HG03175 (cell line): ENCODE results near the gene CCDC60.
"Not testable (repeated sequence)": the region's sequence is repeated elsewhere in the genome, so short reads cannot be mapped to it uniquely, and the experiment has no call there.

Experiments
- ATAC-seq: cut with Tn5 transposase; IDR thresholded peaks from one replicate; pipeline ENCODE4 v1.9.1; 2021; ENCODE audit warnings: mild to moderate bottlenecking, moderate library complexity; ENCODE audit not compliant: unreplicated experiment

Gene CCDC60

GRCh38 chr12:119328111-119328510 lies 6.4 kb upstream of the CCDC60 start:
- ATAC-seq, result no peak

- no peak for ATAC-seq
Measured at GRCh38 chr12:119338593-119339363, 4.2 kb downstream of the CCDC60 start.

- ATAC-seq, result no peak
Measured at GRCh38 chr12:119340578-119340977, 6.0 kb downstream of the CCDC60 start.

DNA sequence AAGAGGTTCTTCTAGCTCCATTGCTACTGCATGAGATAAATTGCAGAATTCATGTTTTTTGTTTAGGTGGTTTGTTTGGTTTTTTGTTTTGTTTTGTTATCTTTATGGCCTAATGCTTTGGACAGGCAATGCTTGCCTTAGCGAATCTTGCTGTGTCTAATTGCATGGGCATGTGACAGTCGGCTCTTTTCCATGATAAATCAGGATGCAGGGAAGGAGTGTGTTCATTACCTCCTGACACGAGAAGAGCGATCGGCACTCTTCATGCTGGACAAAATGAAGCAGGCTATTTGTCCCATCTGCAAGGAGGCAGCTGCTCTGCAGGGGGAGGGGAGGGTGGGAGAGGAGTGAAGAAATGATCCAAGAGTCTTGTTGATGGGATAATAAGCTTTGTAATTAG lies 6.5 kb downstream of the CCDC60 start:
- ATAC-seq, result no peak

GRCh38 chr12:119341988-119342387 lies 7.5 kb downstream of the CCDC60 start:
- no peak for ATAC-seq

DNA sequence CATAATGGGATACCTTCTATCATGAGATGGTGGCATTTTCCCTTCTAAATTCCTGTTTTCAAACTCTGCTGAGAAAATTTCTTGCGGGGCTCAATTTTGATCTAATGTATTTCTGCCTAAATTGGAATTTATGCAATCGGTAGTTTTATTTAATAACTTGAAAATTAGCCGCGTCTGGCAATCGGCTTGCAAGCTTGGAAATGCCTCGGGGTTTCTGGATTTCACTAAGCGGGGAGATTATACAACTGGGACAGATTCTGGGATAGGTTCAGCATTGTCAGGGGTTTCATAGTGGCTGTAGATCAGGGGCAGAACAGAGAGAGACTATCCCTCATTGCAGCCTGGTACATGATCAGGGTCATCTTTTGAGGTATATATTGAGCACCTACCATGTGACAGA lies 8.6 kb downstream of the CCDC60 start:
- no peak for ATAC-seq

GRCh38 chr12:119354172-119354571 lies 19.6 kb downstream of the CCDC60 start:
- ATAC-seq, result no peak

- not testable (repeated sequence) for ATAC-seq
Measured at GRCh38 chr12:119360366-119360765, 25.8 kb downstream of the CCDC60 start.

GRCh38 chr12:119363037-119363436 lies 28.5 kb downstream of the CCDC60 start:
- ATAC-seq, result no peak

DNA sequence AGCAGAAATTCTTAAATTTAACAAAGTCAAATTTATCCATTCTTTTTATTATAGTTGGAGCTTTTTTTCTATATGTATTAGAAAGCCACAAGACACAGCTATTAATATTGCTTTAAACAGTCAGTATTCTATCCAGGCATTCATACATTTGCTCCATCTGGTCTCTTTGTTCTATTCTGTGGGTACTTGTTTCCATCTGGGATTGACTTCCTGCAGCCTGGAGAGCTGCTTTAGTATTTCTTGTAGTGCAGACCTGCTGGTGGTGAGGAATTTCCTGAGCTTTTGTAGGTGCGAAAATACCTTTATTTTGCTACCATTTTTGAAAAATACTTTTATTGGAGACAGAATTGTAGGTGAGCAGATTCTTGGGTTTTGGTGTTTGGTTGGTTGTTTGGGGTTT lies 29.0 kb downstream of the CCDC60 start:
- no peak for ATAC-seq

GRCh38 chr12:119365451-119365850 lies 30.9 kb downstream of the CCDC60 start:
- no peak for ATAC-seq

- ATAC-seq, result no peak
Measured at GRCh38 chr12:119366007-119366406, 31.5 kb downstream of the CCDC60 start.

DNA sequence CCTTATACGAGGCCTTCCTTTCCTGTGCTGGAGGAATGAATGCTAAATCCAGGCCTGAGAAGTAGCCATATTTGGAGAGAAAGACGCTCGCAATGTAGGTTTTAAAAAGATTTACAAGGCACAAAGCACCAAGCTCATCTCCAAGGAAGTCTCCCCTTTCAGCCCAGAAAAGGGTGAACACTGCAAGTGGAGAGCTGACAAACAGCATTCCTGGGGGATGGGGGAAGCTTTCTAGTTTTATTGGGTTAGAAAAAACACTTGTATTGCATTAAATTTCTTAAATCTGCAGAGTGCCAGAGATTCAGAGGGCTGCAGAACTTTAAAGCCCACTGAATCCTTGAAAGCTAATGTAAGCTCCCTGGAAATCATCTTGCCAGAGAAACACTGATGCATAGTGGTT lies 34.6 kb downstream of the CCDC60 start:
- no peak for ATAC-seq

GRCh38 chr12:119369907-119370546 lies 35.5 kb downstream of the CCDC60 start:
- no peak for ATAC-seq

DNA sequence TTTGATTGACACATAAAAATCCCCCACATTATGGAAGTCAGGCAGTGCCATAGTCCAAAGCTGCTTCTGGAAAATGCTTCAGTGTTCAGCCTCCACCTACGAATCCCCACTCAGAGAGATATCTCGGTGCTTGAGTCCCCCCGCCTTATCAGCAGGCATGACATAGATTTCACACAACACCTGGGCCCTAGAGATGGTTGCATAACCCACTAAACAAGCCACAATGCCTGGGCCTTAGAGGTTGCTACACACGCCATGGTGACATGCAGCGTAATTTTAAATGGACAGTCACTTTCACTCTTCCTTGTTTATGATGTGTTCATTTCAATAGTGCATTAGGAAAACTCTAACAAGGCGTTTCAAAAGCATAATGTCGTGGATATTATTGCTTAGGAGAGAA lies 38.0 kb downstream of the CCDC60 start:
- no peak for ATAC-seq

GRCh38 chr12:119373001-119373400 lies 38.5 kb downstream of the CCDC60 start:
- no peak for ATAC-seq

DNA sequence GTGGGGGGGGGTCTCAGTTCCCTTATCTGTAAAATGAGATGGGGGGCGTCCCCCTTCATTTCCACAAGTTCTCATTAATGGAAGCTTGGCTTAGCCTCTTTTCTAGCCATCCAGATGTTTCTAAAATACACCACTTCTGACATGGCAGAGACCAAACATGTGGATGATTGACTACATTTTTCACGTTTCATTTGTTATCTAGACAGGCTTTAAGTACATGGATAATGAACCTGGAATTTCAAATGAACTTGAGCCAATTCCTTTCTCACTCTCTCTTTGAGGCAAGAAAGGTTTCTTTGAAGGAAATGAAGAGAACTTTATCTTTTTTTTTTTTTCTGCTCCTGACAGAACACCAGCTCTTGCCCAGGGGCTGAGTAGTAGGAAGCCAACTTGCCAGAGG lies 39.1 kb downstream of the CCDC60 start:
- no peak for ATAC-seq

DNA sequence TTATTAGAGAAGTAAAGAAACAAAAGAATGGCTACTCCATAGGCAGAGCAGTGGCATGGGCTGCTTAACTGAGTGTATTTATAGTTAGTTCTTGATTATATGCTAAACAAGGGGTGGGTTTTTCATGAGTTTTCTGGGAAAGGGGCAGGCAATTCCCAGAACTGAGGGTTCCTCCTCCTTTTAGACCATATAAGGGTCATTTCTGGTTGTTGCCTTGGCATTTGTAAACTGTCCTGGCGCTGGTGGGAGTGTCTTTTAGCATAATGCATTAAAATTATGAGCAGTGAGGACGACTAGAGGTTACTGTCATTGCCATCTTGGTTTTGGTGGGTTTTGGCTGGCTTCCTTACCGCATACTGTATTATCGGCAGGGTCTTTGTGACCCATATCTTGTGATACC lies 40.1 kb downstream of the CCDC60 start:
- ATAC-seq, result no peak

- no peak for ATAC-seq
Measured at GRCh38 chr12:119375075-119375882, 40.8 kb downstream of the CCDC60 start.

- ATAC-seq, result no peak
Measured at GRCh38 chr12:119375883-119376190, 41.3 kb downstream of the CCDC60 start.

GRCh38 chr12:119378903-119379302 lies 44.4 kb downstream of the CCDC60 start:
- ATAC-seq, result no peak
